ENCODE data around the gene DNAJC1. TPM values are rescaled to one million over a fixed set of nuclear protein-coding genes. Genes with fewer than 3 reads are reported as not detected.

Gene DNAJC1
- total RNA-seq, 2 experiments from 2014 or later, result 16.8 to 19.3 TPM

DNA sequence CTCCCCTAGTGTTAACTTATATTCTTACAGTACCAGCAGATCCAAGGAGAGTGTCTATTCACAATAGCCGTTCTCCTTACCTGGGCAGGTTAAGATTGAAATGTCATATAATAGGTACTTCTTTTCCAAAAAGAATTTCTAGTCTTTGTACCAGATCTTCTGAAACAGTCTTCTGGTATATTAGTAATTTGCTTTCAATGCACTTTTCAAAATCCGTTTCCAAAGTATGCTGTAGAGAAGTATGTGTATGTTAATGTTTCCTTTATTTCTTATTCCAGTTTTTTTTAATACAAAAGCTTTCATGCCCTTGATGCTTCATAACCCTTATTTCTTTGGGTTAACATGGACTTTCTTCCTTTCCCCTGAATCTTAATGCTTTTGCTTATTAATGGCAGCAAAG is 281.3 kb downstream of the DNAJC1 start:
- TF ChIP-seq, protein P1, sequence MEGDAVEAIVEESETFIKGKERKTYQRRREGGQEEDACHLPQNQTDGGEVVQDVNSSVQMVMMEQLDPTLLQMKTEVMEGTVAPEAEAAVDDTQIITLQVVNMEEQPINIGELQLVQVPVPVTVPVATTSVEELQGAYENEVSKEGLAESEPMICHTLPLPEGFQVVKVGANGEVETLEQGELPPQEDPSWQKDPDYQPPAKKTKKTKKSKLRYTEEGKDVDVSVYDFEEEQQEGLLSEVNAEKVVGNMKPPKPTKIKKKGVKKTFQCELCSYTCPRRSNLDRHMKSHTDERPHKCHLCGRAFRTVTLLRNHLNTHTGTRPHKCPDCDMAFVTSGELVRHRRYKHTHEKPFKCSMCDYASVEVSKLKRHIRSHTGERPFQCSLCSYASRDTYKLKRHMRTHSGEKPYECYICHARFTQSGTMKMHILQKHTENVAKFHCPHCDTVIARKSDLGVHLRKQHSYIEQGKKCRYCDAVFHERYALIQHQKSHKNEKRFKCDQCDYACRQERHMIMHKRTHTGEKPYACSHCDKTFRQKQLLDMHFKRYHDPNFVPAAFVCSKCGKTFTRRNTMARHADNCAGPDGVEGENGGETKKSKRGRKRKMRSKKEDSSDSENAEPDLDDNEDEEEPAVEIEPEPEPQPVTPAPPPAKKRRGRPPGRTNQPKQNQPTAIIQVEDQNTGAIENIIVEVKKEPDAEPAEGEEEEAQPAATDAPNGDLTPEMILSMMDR (IDR thresholded peaks at IDR 0.05), result no peak
- no peak overlapping the region for H3K4me3 Mint-ChIP-seq
- no peak overlapping the region for H3K4me3 ChIP-seq (ENCODE audit: low read length)
- CTCF ChIA-PET, result no interaction called here
- peaks cover 54% of the 10 kb centered on the region for H3K36me3 Mint-ChIP-seq (ENCODE audit: low read depth)
- no peaks in the 10 kb centered on the region for H3K9me3 ChIP-seq (ENCODE audit: control insufficient read depth in 1 of 2, insufficient read depth in 1 of 2, low read length in 2 of 2)
- no peaks in the 10 kb centered on the region for H3K27me3 ChIP-seq (ENCODE audit: control insufficient read depth in 1 of 2, insufficient read depth in 2 of 2, low read length in 2 of 2)
- peaks cover 3% of the 10 kb centered on the region for H3K4me1 ChIP-seq (ENCODE audit: insufficient read depth, low read length)
- no peak overlapping the region for H3K27ac Mint-ChIP-seq
- intact Hi-C loops (cut with DNase I, micrococcal nuclease), result loop anchor here in 1 of 2 experiments (10.0 kb wide), 1 partner anchor 233 kb away; no protein-coding TSS in a partner anchor
- ATAC-seq (ENCODE audit: poor library complexity), result no peak
- H3K4me1 Mint-ChIP-seq (ENCODE audit: low read depth), result peaks cover 33% of the 10 kb centered on the region
- H3K27ac ChIP-seq (ENCODE audit: low read depth in 1 of 2, low read length in 2 of 2), result no peak overlapping the region
- POLR2A ChIA-PET, result no interaction called here
- DNase-seq, result no peak
- no peaks in the 10 kb centered on the region for H3K9me3 Mint-ChIP-seq
- H3K27me3 Mint-ChIP-seq, result no peaks in the 10 kb centered on the region
- H3K36me3 ChIP-seq (ENCODE audit: insufficient read depth, low read length), result peaks cover 7% of the 10 kb centered on the region

DNA sequence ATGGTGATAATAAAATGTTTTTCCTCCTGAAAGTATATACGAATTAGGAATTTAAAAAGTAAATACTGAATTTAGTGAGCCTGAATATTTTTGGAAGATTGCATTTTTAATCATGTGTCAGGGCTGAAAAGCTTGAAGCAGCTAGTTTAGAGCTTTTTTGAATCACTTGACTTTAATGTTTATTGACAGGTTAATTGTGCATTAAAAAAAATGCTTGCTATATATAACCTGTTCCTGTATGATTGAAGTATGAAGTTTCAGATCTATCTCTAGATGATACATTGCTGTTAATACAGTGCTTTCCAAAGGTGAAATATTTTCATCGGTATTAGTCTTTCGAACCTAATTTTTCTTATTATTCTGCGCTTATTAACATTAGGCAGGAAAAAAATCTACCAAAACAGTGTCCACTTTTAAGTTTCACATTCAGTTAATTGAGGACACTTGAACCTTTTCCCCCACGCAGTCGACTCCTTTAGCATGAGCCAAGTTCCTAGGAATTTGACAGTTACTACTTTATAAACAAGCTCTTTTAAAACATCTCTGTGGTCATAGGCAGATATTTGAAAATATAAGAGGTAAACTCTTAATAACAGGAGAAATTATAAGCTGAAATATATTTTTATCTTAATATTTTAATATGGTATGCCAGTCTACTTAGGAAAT is 282.4 kb downstream of the DNAJC1 start:
- H3K27me3 ChIP-seq (ENCODE audit: control insufficient read depth in 1 of 2, insufficient read depth in 2 of 2, low read length in 2 of 2), result no peaks in the 10 kb centered on the region
- peaks cover 3% of the 10 kb centered on the region for H3K4me1 ChIP-seq (ENCODE audit: insufficient read depth, low read length)
- H3K9me3 ChIP-seq (ENCODE audit: control insufficient read depth in 1 of 2, insufficient read depth in 1 of 2, low read length in 2 of 2), result no peaks in the 10 kb centered on the region
- ATAC-seq (ENCODE audit: poor library complexity) (no peak), DNase-seq (no peak)
- no peak overlapping the region for H3K4me3 ChIP-seq (ENCODE audit: low read length)
- Mint-ChIP-seq H3K27me3 (no peaks in the 10 kb centered on the region), H3K27ac (no peak overlapping the region), H3K4me1 (ENCODE audit: low read depth) (peaks cover 25% of the 10 kb centered on the region), H3K9me3 (no peaks in the 10 kb centered on the region), H3K4me3 (no peak overlapping the region), H3K36me3 (ENCODE audit: low read depth) (peaks cover 57% of the 10 kb centered on the region)
- H3K27ac ChIP-seq (ENCODE audit: low read depth in 1 of 2, low read length in 2 of 2), result no peak overlapping the region
- TF ChIP-seq, protein P1 (IDR thresholded peaks at IDR 0.05), result no peak
- CTCF ChIA-PET, result interaction anchor here (0.6 to 1.0 kb wide), 2 partner anchors 225 to 492 kb away, joined by 3 read pairs; no protein-coding TSS in a partner anchor
- H3K36me3 ChIP-seq (ENCODE audit: insufficient read depth, low read length), result peaks cover 7% of the 10 kb centered on the region
- intact Hi-C loops (cut with DNase I, micrococcal nuclease), result loop anchor here in 1 of 2 experiments (10.0 kb wide), 1 partner anchor 234 kb away; no protein-coding TSS in a partner anchor
- POLR2A ChIA-PET, result interaction anchor here (1.2 kb wide), 1 partner anchor 19 kb away, joined by 5 read pairs; no protein-coding TSS in a partner anchor

- intact Hi-C loops (cut with DNase I, micrococcal nuclease), result loop anchor here in 1 of 2 experiments (10.0 kb wide), 1 partner anchor 235 kb away; no protein-coding TSS in a partner anchor
- H3K4me1 ChIP-seq (ENCODE audit: insufficient read depth, low read length), result peaks cover 3% of the 10 kb centered on the region
- CTCF ChIA-PET, result no interaction called here
Observed at GRCh38 chr10:21720090-21720489, 283.4 kb downstream of the DNAJC1 start.

More at GRCh38 chr10:21720090-21720489, 283.4 kb downstream of the DNAJC1 start:
- POLR2A ChIA-PET, result interaction anchor here (0.6 to 1.2 kb wide), 2 partner anchors 18 to 254 kb away, joined by 3 to 5 read pairs; no protein-coding TSS in a partner anchor
- H3K27ac ChIP-seq (ENCODE audit: low read depth in 1 of 2, low read length in 2 of 2), result no peak overlapping the region
- peaks cover 16% of the 10 kb centered on the region for H3K36me3 ChIP-seq (ENCODE audit: insufficient read depth, low read length)
- H3K27ac Mint-ChIP-seq, result no peak overlapping the region
- no peaks in the 10 kb centered on the region for H3K9me3 ChIP-seq (ENCODE audit: control insufficient read depth in 1 of 2, insufficient read depth in 1 of 2, low read length in 2 of 2)
- H3K4me3 Mint-ChIP-seq, result no peak overlapping the region
- peaks cover 21% of the 10 kb centered on the region for H3K4me1 Mint-ChIP-seq (ENCODE audit: low read depth)
- H3K9me3 Mint-ChIP-seq, result no peaks in the 10 kb centered on the region
- ATAC-seq (ENCODE audit: poor library complexity), result no peak
- peaks cover 65% of the 10 kb centered on the region for H3K36me3 Mint-ChIP-seq (ENCODE audit: low read depth)
- no peaks in the 10 kb centered on the region for H3K27me3 Mint-ChIP-seq
- no peak for DNase-seq
- H3K27me3 ChIP-seq (ENCODE audit: control insufficient read depth in 1 of 2, insufficient read depth in 2 of 2, low read length in 2 of 2), result no peaks in the 10 kb centered on the region
- no peak overlapping the region for H3K4me3 ChIP-seq (ENCODE audit: low read length)
- TF ChIP-seq, protein P1 (IDR thresholded peaks at IDR 0.05), result no peak

Measured in CD4-positive, alpha-beta T cell (primary cell).